GM10266 (cell line): ENCODE data around the gene NENF.

ENCODE experiments used
- DNase-seq: peaks from one replicate; pipeline ENCODE4 v3.0.0; 2012; ENCODE audit errors: extremely low spot score
- TF ChIP-seq, protein P1 (sequence below): IDR thresholded peaks from 2 replicates; pipeline ENCODE4 v1.5.1; 2012; ENCODE audit warnings: mild to moderate bottlenecking, low read depth; ENCODE audit not compliant: control insufficient read depth, insufficient read depth; ENCODE audit errors: missing control alignments

Gene NENF

DNA sequence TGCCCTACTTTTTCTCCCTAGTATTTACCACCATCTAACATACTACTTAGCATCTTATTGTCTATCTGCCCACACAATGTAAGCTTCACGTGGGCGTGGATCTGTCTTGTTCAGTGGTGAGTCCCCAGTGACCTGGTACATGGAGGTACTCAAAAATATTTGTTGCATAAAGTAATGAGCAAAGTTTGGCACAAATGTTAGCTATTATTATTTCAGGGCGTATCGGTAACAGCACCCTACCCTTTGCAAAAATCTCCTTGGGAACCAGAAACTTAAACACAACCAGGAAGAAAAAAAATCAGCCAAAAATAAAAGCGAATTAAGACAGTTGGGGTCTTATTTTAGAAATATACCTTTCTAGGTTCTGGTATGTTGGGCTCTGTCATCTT lies 454 bp upstream of the NENF start:
- DNase-seq = no peak
- TF ChIP-seq, protein P1, sequence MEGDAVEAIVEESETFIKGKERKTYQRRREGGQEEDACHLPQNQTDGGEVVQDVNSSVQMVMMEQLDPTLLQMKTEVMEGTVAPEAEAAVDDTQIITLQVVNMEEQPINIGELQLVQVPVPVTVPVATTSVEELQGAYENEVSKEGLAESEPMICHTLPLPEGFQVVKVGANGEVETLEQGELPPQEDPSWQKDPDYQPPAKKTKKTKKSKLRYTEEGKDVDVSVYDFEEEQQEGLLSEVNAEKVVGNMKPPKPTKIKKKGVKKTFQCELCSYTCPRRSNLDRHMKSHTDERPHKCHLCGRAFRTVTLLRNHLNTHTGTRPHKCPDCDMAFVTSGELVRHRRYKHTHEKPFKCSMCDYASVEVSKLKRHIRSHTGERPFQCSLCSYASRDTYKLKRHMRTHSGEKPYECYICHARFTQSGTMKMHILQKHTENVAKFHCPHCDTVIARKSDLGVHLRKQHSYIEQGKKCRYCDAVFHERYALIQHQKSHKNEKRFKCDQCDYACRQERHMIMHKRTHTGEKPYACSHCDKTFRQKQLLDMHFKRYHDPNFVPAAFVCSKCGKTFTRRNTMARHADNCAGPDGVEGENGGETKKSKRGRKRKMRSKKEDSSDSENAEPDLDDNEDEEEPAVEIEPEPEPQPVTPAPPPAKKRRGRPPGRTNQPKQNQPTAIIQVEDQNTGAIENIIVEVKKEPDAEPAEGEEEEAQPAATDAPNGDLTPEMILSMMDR = no peak

DNA sequence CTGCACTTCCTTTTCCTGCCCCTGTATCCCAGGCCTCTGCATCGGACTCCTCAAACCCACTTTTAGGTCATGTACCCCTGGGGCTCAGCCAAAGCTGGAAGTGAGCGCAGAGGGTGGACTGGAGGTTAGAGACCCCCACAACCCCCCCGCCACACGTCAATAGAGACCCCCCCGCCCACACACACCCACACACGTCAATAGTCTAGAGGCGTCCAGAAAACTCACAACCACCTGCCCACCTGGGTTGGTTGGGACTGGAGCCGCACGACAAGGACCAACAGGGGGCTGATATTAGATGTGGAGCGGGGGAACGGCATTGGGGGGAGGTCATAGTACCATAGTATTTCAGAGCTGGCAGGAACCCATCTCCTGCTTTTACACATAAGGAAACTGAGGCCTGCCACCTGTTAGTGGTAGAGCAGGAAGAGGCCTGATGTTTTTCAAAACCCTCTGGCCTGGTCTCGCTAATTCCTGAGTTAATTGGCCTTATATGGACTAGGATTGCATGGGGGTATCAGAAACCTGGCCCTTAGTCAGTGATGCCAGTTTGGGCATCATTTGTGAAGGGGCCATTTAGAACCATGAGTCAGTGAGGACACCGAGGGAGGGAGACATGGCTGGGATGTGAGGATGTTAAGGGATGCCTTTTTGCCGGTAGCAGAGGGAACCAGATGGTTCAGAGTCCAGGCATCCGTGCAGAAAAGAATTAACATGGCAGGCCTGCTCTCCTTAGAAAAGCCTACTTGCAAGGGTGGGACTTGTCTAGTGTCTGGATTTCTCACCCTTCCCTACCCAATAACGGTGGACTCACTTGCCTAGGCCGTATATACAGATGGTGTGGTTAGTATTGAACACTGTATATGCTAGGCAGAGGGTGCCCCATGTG lies 1.1 kb downstream of the NENF start:
- no peak for DNase-seq
- TF ChIP-seq, protein P1 = no peak

DNA sequence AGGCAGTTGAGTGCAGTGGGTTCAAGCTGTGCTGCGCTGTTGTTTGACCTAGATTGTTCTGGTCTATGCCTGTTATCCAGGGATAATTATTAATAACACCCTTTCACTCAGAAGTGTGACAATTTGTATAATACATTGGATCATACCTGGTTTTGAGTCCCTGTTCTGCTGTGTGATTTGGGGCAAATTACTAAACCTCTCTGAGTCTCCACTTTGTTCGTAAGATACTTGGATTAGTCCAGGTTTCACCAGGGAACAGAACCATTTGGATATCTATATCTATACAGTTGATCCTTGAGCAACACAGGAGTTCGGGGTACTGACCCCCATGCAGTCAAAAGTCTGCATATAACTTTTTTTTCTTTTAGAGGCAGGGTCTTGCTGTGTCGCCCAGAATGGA lies 2.3 kb downstream of the NENF start:
- no peak for DNase-seq
- TF ChIP-seq, protein P1 = no peak

DNA sequence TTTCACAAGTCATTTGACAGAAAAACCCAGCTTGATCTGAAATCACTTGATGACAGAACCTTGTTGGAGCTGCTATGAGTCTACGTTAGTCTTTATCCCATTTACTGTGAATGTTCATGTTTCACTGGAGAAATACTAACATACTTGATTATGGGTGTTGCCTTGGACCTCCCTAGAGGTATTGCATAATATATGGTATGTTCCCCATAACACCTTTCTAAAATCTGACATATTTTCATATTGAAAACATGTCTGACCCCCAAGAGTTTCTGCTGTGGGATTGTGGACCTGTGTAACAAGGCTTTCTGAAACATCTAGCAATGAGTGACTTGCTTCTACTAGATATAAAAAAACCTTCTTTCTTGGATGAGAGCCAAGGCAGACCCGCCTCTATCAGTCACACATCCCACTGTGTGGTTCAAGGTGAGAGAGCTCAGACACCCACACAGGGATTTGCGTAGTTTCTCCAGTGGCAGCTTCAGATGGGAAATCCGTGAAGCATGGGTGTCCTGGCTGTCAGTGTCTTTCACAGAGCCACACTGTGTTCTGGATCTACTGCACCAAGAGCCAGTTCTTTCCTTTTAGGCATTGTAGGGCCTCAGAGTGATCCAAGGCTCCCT lies 4.6 kb downstream of the NENF start:
- DNase-seq = no peak
- TF ChIP-seq, protein P1 = no peak

DNA sequence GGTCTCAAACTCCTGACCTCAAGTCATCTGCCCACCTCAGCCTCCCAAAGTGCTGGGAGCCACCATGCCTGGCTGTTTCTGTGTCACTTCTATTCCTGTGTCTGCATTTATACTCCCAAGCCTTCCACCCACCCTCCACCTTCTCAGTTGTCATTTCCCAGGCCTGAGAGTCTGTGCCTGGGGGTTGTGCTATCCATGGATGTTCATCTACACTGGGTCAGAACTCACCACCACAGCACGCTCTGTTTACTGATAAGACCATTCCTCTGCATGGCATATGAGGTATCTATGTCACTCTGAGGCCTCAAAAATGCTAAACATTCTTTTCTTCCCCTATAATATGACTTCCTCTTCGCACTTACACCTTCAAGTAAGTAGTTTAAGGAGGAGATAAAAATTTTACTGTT lies 6.1 kb downstream of the NENF start:
- TF ChIP-seq, protein P1 = no peak
- no peak for DNase-seq

DNA sequence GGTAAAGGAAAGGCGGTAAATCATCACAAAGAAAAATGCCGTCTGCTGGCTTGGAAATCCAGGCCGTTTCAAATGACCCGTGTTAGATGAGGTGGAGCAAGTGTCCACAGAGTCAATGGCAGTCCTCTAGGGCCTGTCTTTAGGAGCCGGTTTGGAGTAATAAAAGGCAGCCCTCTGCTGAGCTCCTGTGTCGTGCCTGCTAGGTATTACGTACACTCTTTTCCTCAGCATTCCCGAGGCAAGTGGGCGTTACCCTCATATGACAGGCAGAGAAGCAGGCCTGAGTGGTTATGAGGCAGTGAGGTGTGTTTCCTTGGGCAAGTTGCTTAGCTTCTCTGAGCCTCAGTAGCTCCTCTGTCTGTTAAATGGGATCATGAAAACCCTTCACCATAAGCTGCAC lies 7.7 kb downstream of the NENF start:
- DNase-seq = no peak
- TF ChIP-seq, protein P1 = no peak

DNA sequence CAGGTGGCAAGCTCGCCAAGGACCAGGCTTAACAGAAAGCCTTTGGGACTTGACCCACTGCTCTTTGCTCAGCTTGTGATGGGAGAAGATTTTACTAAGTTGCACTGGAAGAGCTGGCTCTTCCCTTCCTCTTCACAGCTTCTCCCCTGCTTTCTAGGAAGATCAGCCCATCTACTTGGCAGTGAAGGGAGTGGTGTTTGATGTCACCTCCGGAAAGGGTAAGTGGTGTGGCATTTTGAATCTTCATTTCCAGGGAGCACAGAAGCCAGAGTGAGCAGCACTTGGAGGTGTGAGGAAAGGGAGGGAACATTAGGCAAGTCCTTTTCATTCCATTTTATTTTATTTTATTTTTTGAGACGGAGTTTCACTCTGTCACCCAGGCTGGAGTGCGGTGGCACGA lies 9.7 kb downstream of the NENF start:
- TF ChIP-seq, protein P1 = no peak

More for the DNA sequence above, 9.7 kb downstream of the NENF start:
- no peak for DNase-seq
